Upper lobe of left lung (tissue), 6 donors: ENCODE data around the gene CAMSAP1. TPM values are rescaled to one million over a fixed set of nuclear protein-coding genes. Genes with fewer than 3 reads are reported as not detected.

ENCODE experiments used
- ATAC-seq, 2 donors: fragments of 200-7000 bp; cut with Tn5 transposase; one replicate each; pipeline ENCODE4 v1.9.1; 2022; ENCODE audit warnings: mild to moderate bottlenecking in 2 of 2, moderate library complexity in 2 of 2; ENCODE audit not compliant: low FRiP score in 2 of 2
- DNase-seq, 2 donors: peaks; one replicate each; pipeline ENCODE4 v3.0.0-alpha.2; 2019 to 2020
- H3K27ac ChIP-seq, 4 donors: fragments of 200-600 bp; sonication (generic); one replicate each; pipeline ENCODE4 v1.5.1; 2016 to 2019
- H3K27me3 ChIP-seq, 4 donors: fragments of 200-600 bp; sonication (generic); one replicate each; pipeline ENCODE4 v1.5.1; 2017 to 2019
- H3K36me3 ChIP-seq, 4 donors: fragments of 200-600 bp; sonication (generic); one replicate each; pipeline ENCODE4 v1.5.1; 2016 to 2019
- H3K4me1 ChIP-seq, 4 donors: fragments of 200-600 bp; sonication (generic); one replicate each; pipeline ENCODE4 v1.5.1; 2018 to 2019
- H3K4me3 ChIP-seq, 4 donors: fragments of 200-600 bp; sonication (generic); one replicate each; pipeline ENCODE4 v1.5.1; 2017 to 2019; ENCODE audit warnings: mild to moderate bottlenecking in 2 of 4, moderate library complexity in 1 of 4
- H3K9me3 ChIP-seq, 4 donors: fragments of 200-600 bp; sonication (generic); one replicate each; pipeline ENCODE4 v1.5.1; 2018 to 2019
- CTCF ChIP-seq, 6 experiments: fragments of 450-650 bp in 4 of 6; fragments of 200-600 bp in 2 of 6; sonication (generic) in 2 of 6; IDR thresholded peaks; one replicate each; pipeline ENCODE4 v1.5.1; 2016 to 2019; ENCODE audit warnings: antibody characterized with exemption in 6 of 6
- EP300 ChIP-seq, 4 donors: sonication (generic); formaldehyde crosslinking; IDR thresholded peaks; one replicate each; pipeline ENCODE4 v1.5.1; 2017; ENCODE audit warnings: antibody characterized with exemption in 4 of 4, control low read depth in 2 of 4
- POLR2A ChIP-seq, 4 donors: fragments of 450-650 bp; IDR thresholded peaks; one replicate each; pipeline ENCODE4 v1.5.1; 2016 to 2017; ENCODE audit warnings: antibody characterized with exemption in 4 of 4, mild to moderate bottlenecking in 2 of 4
- POLR2AphosphoS5 ChIP-seq, 2 donors: sonication (generic); formaldehyde crosslinking; IDR thresholded peaks; one replicate each; pipeline ENCODE4 v1.5.1; 2017; ENCODE audit warnings: antibody characterized with exemption in 2 of 2
- WGBS, 2 donors: methylation state at CpG; one replicate each; pipeline ENCODE4 v1.1.5; 2017 to 2018; 5-methylcytosine and 5-hydroxymethylcytosine counted together
- total RNA-seq, 6 donors: library from RNA; depleted of rRNA in 4 of 6; stranded (reverse); fragments of >200 nt in 4 of 6; gene quantifications; one replicate each; pipeline versions ENCODE4 v1.1.0 to v1.2.1, GENCODE V29; 2016 to 2021
- donor health status: DM: no; HTN: no; CAD: no; lungs with moderate emphysema.
- donor health status: DM: no; HTN: yes; CAD: no; lungs with severe emphysema.

The CAMSAP1 gene
- total RNA-seq, 6 donors from 2014 or later: 29.9 to 39.7 (median 34.1) TPM

GRCh38 chr9:135849181-135849580, 58.2 kb downstream of the CAMSAP1 start:
- no peak for TF ChIP-seq CTCF (IDR thresholded peaks at IDR 0.05)
- no peak for TF ChIP-seq EP300 (IDR thresholded peaks at IDR 0.05)
- WGBS, 2 donors: 90% methylated on average over 8 of the region's 8 CpGs
- ATAC-seq: no peak

GRCh38 chr9:135848341-135849047, 58.9 kb downstream of the CAMSAP1 start:
- ATAC-seq (no peak), DNase-seq (no peak)
- no peaks in the 10 kb centered on the region for H3K4me1 ChIP-seq
- no peak for TF ChIP-seq CTCF (IDR thresholded peaks at IDR 0.05)
- TF ChIP-seq EP300 (IDR thresholded peaks at IDR 0.05): no peak
- TF ChIP-seq POLR2A (IDR thresholded peaks at IDR 0.05): no peak
- TF ChIP-seq POLR2AphosphoS5 (IDR thresholded peaks at IDR 0.05): no peak
- no peak overlapping the region for H3K4me3 ChIP-seq
- WGBS, 2 donors: 87 to 89% methylated on average over 10 to 13 of the region's 13 CpGs
- no peaks in the 10 kb centered on the region for H3K27me3 ChIP-seq
- no peak overlapping the region for H3K27ac ChIP-seq
- H3K9me3 ChIP-seq: no peaks in the 10 kb centered on the region
- H3K36me3 ChIP-seq: peaks cover 0 to 24% (median 12%) of the 10 kb centered on the region in 4 donors

More at GRCh38 chr9:135849181-135849580, 58.2 kb downstream of the CAMSAP1 start:
- no peaks in the 10 kb centered on the region for H3K4me1 ChIP-seq
- no peaks in the 10 kb centered on the region for H3K27me3 ChIP-seq
- H3K27ac ChIP-seq: no peak overlapping the region
- H3K9me3 ChIP-seq: no peaks in the 10 kb centered on the region
- no peak for DNase-seq
- H3K36me3 ChIP-seq: peaks cover 0 to 24% (median 14%) of the 10 kb centered on the region in 4 donors
- no peak overlapping the region for H3K4me3 ChIP-seq

GRCh38 chr9:135847833-135848232, 59.5 kb downstream of the CAMSAP1 start:
- ATAC-seq (no peak), DNase-seq (no peak)
- Histone ChIP-seq H3K36me3 (peaks cover 0 to 24% (median 9%) of the 10 kb centered on the region in 4 donors), H3K4me3 (no peak overlapping the region), H3K27ac (no peak overlapping the region), H3K9me3 (no peaks in the 10 kb centered on the region), H3K4me1 (no peaks in the 10 kb centered on the region), H3K27me3 (no peaks in the 10 kb centered on the region)
- TF ChIP-seq EP300 (IDR thresholded peaks at IDR 0.05): no peak
- 40 to 55% methylated on average over 1 of the region's 1 CpG for WGBS, 2 donors

- 82 to 88% methylated on average over 7 of the region's 7 CpGs for WGBS, 2 donors
- no peak overlapping the region for H3K4me3 ChIP-seq
- H3K27me3 ChIP-seq: no peaks in the 10 kb centered on the region
- no peak overlapping the region for H3K27ac ChIP-seq
- ATAC-seq: no peak
- H3K4me1 ChIP-seq: peaks cover 0 to 6% (median 2%) of the 10 kb centered on the region in 4 donors
- peaks cover 0 to 6% (median 2%) of the 10 kb centered on the region in 4 donors for H3K36me3 ChIP-seq
- TF ChIP-seq POLR2A (IDR thresholded peaks at IDR 0.05) (no peak), POLR2AphosphoS5 (IDR thresholded peaks at IDR 0.05) (no peak), EP300 (IDR thresholded peaks at IDR 0.05) (no peak), CTCF (IDR thresholded peaks at IDR 0.05) (no peak)
- H3K9me3 ChIP-seq: no peaks in the 10 kb centered on the region
- DNase-seq: no peak
Observed at GRCh38 chr9:135840539-135840938, 66.8 kb downstream of the CAMSAP1 start.

- 71 to 96% methylated on average over 5 to 8 of the region's 9 CpGs for WGBS, 2 donors
- TF ChIP-seq POLR2AphosphoS5 (IDR thresholded peaks at IDR 0.05) (no peak), POLR2A (IDR thresholded peaks at IDR 0.05) (no peak), CTCF (IDR thresholded peaks at IDR 0.05) (no peak), EP300 (IDR thresholded peaks at IDR 0.05) (no peak)
Observed at GRCh38 chr9:135840107-135840506, 67.2 kb downstream of the CAMSAP1 start.

More at GRCh38 chr9:135840107-135840506, 67.2 kb downstream of the CAMSAP1 start:
- ATAC-seq: peak in 1 of 2 donors; percentile 30
- H3K36me3 ChIP-seq: peaks cover 0 to 8% (median 3%) of the 10 kb centered on the region in 4 donors
- no peak for DNase-seq
- H3K4me3 ChIP-seq: no peak overlapping the region
- H3K9me3 ChIP-seq: no peaks in the 10 kb centered on the region
- H3K27ac ChIP-seq: no peak overlapping the region
- H3K4me1 ChIP-seq: peaks cover 0 to 6% (median 2%) of the 10 kb centered on the region in 4 donors
- no peaks in the 10 kb centered on the region for H3K27me3 ChIP-seq
